Nephron progenitor cell (in vitro differentiated cells): ENCODE data around the gene AHI1.

Experiments
- DNase-seq: peaks from one replicate; pipeline ENCODE4 v3.0.0; 2021
- H3K27ac Mint-ChIP-seq: 2 replicates; pipeline ENCODE4 v1.8.0; 2021; ENCODE audit warnings: mild to moderate bottlenecking, moderate library complexity, mixed read lengths
- H3K27me3 Mint-ChIP-seq: 2 replicates; pipeline ENCODE4 v1.8.0; 2021; ENCODE audit warnings: mild to moderate bottlenecking, low read depth, mixed read lengths; ENCODE audit not compliant: poor library complexity
- H3K36me3 Mint-ChIP-seq: 2 replicates; pipeline ENCODE4 v1.8.0; 2021; ENCODE audit warnings: low read depth, mixed read lengths
- H3K4me1 Mint-ChIP-seq: 2 replicates; pipeline ENCODE4 v1.8.0; 2021; ENCODE audit warnings: mixed read lengths
- H3K4me3 Mint-ChIP-seq: 2 replicates; pipeline ENCODE4 v1.8.0; 2021; ENCODE audit warnings: mild to moderate bottlenecking, moderate library complexity, mixed read lengths
- H3K9me3 Mint-ChIP-seq: 2 replicates; pipeline ENCODE4 v1.8.0; 2021; ENCODE audit warnings: mild to moderate bottlenecking, moderate library complexity, mixed read lengths
- CTCF ChIP-seq: fragments of 200-600 bp; sonication (generic); IDR thresholded peaks from 2 replicates; pipeline ENCODE4 v1.5.0; 2021; ENCODE audit warnings: antibody characterized with exemption

The AHI1 gene

GRCh38 chr6:135478626-135479025 lies 18.9 kb downstream of the AHI1 start:
- Mint-ChIP-seq H3K27ac (no peak overlapping the region), H3K9me3 (peaks cover 63% of the 10 kb centered on the region), H3K27me3 (no peaks in the 10 kb centered on the region), H3K4me3 (no peak overlapping the region), H3K4me1 (peaks cover 12% of the 10 kb centered on the region), H3K36me3 (peaks cover 71% of the 10 kb centered on the region)
- no peak for DNase-seq
- no peak for TF ChIP-seq CTCF

- H3K4me3 Mint-ChIP-seq: no peak overlapping the region
- H3K27ac Mint-ChIP-seq: peak overlapping the region; percentile 81
- peak; percentile 12 for DNase-seq
- peaks cover 44% of the 10 kb centered on the region for H3K9me3 Mint-ChIP-seq
- H3K36me3 Mint-ChIP-seq: peaks cover 66% of the 10 kb centered on the region
- peaks cover 16% of the 10 kb centered on the region for H3K4me1 Mint-ChIP-seq
- H3K27me3 Mint-ChIP-seq: no peaks in the 10 kb centered on the region
- TF ChIP-seq CTCF: no peak
Measured at GRCh38 chr6:135475292-135475886, 22.2 kb downstream of the AHI1 start.

- H3K4me1 Mint-ChIP-seq: peaks cover 16% of the 10 kb centered on the region
- no peaks in the 10 kb centered on the region for H3K27me3 Mint-ChIP-seq
- peaks cover 66% of the 10 kb centered on the region for H3K36me3 Mint-ChIP-seq
- no peak overlapping the region for H3K27ac Mint-ChIP-seq
- no peak for TF ChIP-seq CTCF
- no peak overlapping the region for H3K4me3 Mint-ChIP-seq
- no peak for DNase-seq
- H3K9me3 Mint-ChIP-seq: peaks cover 39% of the 10 kb centered on the region
Measured at GRCh38 chr6:135474362-135474761, 23.2 kb downstream of the AHI1 start.

GRCh38 chr6:135465903-135466302 lies 31.6 kb downstream of the AHI1 start:
- TF ChIP-seq CTCF: no peak

GRCh38 chr6:135465307-135465706 lies 32.2 kb downstream of the AHI1 start:
- peaks cover 12% of the 10 kb centered on the region for H3K9me3 Mint-ChIP-seq
- peaks cover 19% of the 10 kb centered on the region for H3K4me1 Mint-ChIP-seq
- H3K27me3 Mint-ChIP-seq: peaks cover 2% of the 10 kb centered on the region
- TF ChIP-seq CTCF: no peak
- no peak overlapping the region for H3K4me3 Mint-ChIP-seq
- H3K36me3 Mint-ChIP-seq: peaks cover 59% of the 10 kb centered on the region
- no peak for DNase-seq
- no peak overlapping the region for H3K27ac Mint-ChIP-seq

More at GRCh38 chr6:135465903-135466302, 31.6 kb downstream of the AHI1 start:
- Mint-ChIP-seq H3K36me3 (peaks cover 65% of the 10 kb centered on the region), H3K27ac (peak overlapping the region; percentile 62), H3K27me3 (peaks cover 2% of the 10 kb centered on the region), H3K4me3 (no peak overlapping the region), H3K9me3 (peaks cover 18% of the 10 kb centered on the region), H3K4me1 (peaks cover 23% of the 10 kb centered on the region)
- no peak for DNase-seq

GRCh38 chr6:135464634-135465033 lies 32.9 kb downstream of the AHI1 start:
- Mint-ChIP-seq H3K9me3 (peaks cover 10% of the 10 kb centered on the region), H3K36me3 (peaks cover 52% of the 10 kb centered on the region), H3K4me3 (no peak overlapping the region), H3K4me1 (peaks cover 18% of the 10 kb centered on the region), H3K27me3 (peaks cover 2% of the 10 kb centered on the region), H3K27ac (peak overlapping the region; percentile 57)
- TF ChIP-seq CTCF: no peak
- DNase-seq: no peak
